ENCODE results near the gene GRK5.

- TF ChIP-seq, protein P1, sequence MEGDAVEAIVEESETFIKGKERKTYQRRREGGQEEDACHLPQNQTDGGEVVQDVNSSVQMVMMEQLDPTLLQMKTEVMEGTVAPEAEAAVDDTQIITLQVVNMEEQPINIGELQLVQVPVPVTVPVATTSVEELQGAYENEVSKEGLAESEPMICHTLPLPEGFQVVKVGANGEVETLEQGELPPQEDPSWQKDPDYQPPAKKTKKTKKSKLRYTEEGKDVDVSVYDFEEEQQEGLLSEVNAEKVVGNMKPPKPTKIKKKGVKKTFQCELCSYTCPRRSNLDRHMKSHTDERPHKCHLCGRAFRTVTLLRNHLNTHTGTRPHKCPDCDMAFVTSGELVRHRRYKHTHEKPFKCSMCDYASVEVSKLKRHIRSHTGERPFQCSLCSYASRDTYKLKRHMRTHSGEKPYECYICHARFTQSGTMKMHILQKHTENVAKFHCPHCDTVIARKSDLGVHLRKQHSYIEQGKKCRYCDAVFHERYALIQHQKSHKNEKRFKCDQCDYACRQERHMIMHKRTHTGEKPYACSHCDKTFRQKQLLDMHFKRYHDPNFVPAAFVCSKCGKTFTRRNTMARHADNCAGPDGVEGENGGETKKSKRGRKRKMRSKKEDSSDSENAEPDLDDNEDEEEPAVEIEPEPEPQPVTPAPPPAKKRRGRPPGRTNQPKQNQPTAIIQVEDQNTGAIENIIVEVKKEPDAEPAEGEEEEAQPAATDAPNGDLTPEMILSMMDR (IDR thresholded peaks at IDR 0.05): no peak
- TF ChIP-seq POLR2A (IDR thresholded peaks at IDR 0.05): no peak
Observed at GRCh38 chr10:119233821-119234220, 26.4 kb downstream of the GRK5 start.

All from right lobe of liver (tissue), 4 donors.